Tracheal epithelial cell (primary cell): ENCODE results near the gene PEX26. TPM values are rescaled to one million over a fixed set of nuclear protein-coding genes. Genes with fewer than 3 reads are reported as not detected.

ENCODE experiments used
- total RNA-seq: library from RNA; depleted of rRNA; stranded (reverse); fragments of >200 nt; gene quantifications from 2 replicates; pipeline ENCODE4 v1.2.1, GENCODE V29; 2014

Gene PEX26
- total RNA-seq, result 16.2 and 28.7 TPM in 2 replicates

DNA sequence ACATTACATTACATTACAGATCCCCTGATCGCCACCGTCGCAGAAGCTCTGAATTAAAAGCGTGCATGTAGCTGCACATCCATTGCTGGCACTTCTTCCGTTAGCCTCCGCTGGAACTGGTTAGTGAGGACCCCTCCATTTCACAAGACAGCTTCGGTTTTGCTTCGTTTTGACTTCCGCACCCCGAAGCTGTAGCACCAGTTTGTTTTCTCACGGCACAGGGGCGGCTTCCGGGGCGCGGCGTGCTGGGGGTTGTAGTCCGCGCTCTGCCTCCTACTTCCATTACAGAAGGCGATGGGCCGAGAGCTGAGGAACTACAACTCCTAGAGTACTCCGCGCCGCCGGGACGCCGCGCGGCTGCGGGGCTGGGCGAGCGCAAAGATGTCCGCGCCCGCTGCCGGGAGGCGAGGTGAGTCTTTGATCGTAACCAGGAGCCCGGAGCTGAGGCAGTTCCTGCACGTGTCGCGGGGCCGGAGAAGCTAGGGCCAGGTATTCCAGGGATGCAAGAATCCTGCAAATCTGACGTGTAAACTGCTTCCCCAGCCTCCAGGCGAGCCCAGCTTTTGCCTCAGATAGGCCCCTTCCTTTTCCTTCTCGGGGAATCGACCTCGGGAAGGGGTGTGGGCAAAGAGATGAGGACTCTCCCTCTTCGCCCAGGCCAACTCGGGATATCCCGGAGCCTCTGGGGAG lies at the start of gene PEX26:
Gene PEX26 (plus strand): TSS at position 352 of the 690 bp plus-strand sequence. CDS start 387 bp downstream, outside the sequence.

DNA sequence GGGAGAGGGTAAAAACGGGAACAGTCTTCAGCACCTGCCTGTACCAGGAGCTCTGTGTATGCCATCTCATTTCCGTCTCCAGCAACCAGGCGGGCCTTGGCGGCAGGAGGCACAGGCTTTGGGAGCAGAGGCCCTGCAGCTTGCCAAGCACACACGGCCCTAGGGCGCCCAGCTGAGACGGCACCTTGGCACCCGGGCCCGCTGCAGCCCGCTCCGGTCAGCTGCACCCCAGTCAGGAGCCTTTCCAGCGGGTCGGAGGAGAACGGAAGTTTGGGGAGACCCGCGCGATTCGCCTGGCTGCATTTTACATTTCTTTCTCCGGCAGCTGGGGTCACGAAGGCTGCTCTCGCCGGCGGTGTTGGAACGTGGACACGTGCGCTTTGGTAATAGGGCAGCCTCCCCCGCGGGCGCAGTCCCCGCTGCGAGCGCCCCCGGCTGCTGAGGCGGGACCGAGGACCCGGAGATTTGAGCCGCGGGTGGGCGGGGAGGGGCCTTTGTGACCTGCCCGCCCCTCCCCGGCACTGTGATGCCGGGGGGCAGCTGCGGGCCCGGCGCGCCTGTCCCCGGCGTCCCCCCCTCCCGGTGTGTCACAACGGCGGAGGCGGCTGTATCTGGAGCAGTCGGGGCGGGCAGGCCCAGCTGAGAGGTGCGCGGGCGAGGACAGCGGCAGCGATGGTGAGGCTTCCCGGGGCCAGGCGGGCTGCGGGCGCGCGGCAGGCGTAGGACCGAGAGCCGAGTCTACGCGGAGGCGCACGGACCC lies 32.6 kb downstream of the PEX26 start, which contains the start of gene TUBA8:
Gene TUBA8 (plus strand): TSS at position 616 of the 760 bp plus-strand sequence. CDS start 57 bp downstream, at position 673.

Other genes with a start within 250 kb of the PEX26 start
- gene MICAL3, start 53.4 kb upstream of the PEX26 start, total RNA-seq, result 14.3 and 24.1 TPM in 2 replicates
- not detected in 2 replicates for gene TUBA8, start 32.8 kb downstream of the PEX26 start, total RNA-seq
- gene USP18, start 72.2 kb downstream of the PEX26 start, total RNA-seq, result 6.2 and 6.3 TPM in 2 replicates